Endometrial microvascular endothelial cells (primary cell): ENCODE results near the gene SDE2. TPM values are rescaled to one million over a fixed set of nuclear protein-coding genes. Genes with fewer than 3 reads are reported as not detected.

ENCODE experiments used
- in situ Hi-C: cut with HindIII; loops from 2 replicates; pipeline ENCODE4 v1.10.0; 2017; ENCODE audit warnings: low sequenced_read_pairs, low pct_unique_long_range_greater_than_20kb; ENCODE audit errors: inconsistent ontology term
- total RNA-seq: library from RNA; depleted of rRNA; stranded (reverse); fragments of >200 nt; gene quantifications from one replicate; pipeline ENCODE4 v1.2.3, GENCODE V29; 2015; ENCODE audit errors: inconsistent ontology term

The SDE2 gene
- total RNA-seq, 1 donor from 2014 or later: 12.4 TPM

- in situ Hi-C loops: no loop called here
Measured at GRCh38 chr1:225933072-225933471, 66.1 kb downstream of the SDE2 start.

Other genes with a start within 250 kb of the SDE2 start
- gene SRP9, start 221.5 kb downstream of the SDE2 start, total RNA-seq: 402 TPM
- 85.3 TPM for gene EPHX1, start 189.2 kb downstream of the SDE2 start, total RNA-seq
- gene TMEM63A, start 117.0 kb downstream of the SDE2 start, total RNA-seq: 16.0 TPM
- not detected for gene LEFTY1, start 110.2 kb downstream of the SDE2 start, total RNA-seq
- gene PYCR2, start 75.1 kb downstream of the SDE2 start, total RNA-seq: 57.2 TPM
- not detected for gene LEFTY2, start 58.1 kb downstream of the SDE2 start, total RNA-seq
- 281 TPM for gene H3-3A, start 63.4 kb upstream of the SDE2 start, total RNA-seq
- gene ACBD3, start 187.4 kb upstream of the SDE2 start, total RNA-seq: 29.5 TPM
- 2.1 TPM for gene MIXL1, start 224.3 kb upstream of the SDE2 start, total RNA-seq